Measurements from ENCODE around the gene ASB13.
"Not testable (repeated sequence)": the region's sequence is repeated elsewhere in the genome, so short reads cannot be mapped to it uniquely, and the experiment has no call there.

The ASB13 gene

GRCh38 chr10:5604236-5604925 is 62.0 kb downstream of the ASB13 start:
- no peak for DNase-seq

GRCh38 chr10:5603848-5604170 is 62.6 kb downstream of the ASB13 start:
- DNase-seq: no peak

DNA sequence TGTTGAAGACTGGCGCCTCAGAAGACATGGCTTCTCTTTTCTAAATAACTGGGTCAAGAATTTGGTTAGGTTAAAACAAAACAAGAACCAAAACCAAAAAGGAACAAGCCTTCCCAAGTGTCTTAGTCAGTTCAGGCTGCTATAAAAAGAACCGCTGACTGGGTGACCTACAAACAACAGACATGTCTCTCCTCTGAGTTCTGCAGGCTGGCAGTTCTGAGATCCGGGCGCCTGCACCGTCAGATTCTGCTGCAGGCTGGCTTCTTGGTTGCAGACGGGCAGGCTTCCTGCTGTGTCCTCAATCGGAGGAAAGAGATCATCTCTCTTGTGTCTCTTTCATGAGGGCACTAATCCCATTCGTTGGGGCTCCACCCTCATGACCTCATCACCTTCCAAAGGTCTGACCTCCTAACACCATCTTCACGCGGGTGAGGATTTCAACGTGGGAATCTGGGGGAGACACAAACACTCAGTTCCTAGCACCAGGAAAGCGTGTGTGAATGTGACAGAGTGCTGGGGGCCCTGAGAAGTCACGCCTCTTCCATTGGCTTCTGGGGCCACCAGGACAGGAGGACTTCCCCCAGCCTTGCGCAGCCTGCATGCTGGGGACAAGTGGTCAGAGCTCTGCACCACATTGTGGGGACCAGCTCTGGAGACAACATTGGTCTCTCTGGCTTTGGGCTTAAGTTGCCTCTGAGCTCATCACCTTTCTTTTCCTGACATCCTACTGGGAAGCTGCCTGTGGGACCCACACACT is 63.1 kb downstream of the ASB13 start:
- DNase-seq: no peak

- DNase-seq: no peak
These were observed 64.4 kb downstream of the ASB13 start for GRCh38 chr10:5601826-5602495.

GRCh38 chr10:5600908-5601307 is 65.5 kb downstream of the ASB13 start:
- DNase-seq: no peak

- DNase-seq: no peak
These were observed 66.5 kb downstream of the ASB13 start for GRCh38 chr10:5599613-5600520.

DNA sequence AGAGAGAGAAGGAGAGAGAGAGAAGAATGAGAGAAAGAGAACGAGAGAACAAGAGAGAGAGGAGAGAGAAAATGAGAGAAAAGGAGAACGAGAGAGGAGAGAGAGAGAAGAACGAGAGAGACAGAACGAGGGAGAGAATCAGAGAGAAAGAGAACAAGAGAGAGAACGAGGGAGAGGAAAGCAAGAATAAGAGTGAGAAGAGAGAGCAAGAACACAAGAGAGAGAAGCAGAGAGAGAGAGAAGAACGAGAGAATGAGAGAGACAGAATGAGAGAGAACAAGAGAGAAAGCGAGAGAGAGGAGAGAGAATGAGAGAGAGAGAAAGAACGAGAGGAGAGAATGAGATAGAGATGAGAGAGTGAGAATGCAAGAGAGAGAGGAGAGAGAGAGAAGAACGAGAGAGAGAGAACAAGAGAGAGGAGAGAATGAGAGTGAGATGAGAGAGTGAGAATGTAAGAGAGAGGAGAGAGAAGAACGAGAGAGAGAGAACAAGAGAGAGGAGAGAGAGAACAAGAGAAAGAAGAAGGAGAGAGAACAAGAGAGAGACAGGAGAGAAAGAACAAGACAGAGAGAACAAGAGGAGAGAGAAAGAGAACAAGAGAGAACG is 68.2 kb downstream of the ASB13 start:
- DNase-seq: no peak

DNA sequence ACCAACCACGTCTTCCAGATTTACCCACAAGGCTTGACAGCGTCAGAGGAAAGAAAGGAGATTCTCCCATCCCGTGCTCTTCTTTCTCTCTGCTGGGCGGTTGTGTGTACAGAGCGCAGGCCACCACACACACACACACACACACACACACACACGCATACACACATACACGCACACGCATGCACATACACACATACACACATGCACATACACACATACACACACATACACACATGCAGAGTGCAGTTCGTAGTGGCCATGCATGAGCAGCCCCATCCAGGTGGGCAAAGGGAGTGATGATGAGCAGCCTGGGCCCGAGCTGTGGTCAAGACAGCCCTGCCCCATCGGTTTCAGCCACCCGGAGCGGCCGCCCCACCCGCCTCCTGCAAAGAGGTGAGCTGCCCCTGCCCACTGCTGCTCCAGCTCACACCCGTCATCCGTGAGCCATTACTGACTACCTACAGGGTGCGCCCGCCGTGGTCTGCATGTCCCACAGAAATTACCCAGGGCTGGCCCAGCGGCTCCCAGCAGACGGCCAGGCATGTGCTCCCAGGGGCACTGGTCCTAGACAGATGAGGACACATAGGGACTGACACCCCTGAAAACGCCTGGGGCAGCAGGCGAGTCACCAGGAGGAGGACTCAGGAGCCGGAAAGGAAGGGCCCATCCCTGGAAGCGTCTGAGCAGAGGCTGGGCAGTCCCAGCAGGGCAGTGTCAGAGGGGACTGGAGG is 69.6 kb downstream of the ASB13 start:
- no peak for DNase-seq

- DNase-seq: no peak
These were observed 70.4 kb downstream of the ASB13 start for GRCh38 chr10:5595994-5596471.

- DNase-seq: no peak
These were observed 70.8 kb downstream of the ASB13 start for GRCh38 chr10:5595591-5595990.

DNA sequence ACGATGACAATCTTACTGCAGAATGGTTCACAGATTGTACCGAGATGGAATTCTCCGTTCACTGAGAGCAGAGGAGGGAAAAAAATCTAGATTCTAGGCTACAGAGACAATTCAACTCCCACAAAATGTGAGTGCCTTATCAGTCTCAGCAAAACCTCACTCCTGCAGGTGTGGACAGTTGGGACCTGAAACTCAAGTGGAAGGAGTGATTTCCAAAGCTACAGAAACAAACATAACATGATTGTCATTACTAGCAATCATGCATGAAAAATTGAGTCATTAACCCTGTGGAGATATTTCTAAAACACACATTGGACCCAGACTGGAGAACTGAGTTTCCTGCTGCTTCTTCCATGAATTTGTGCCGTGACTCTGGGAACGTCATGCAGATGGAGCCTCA is 71.3 kb downstream of the ASB13 start:
- no peak for DNase-seq

GRCh38 chr10:5594271-5595049 is 71.9 kb downstream of the ASB13 start:
- DNase-seq: no peak

DNA sequence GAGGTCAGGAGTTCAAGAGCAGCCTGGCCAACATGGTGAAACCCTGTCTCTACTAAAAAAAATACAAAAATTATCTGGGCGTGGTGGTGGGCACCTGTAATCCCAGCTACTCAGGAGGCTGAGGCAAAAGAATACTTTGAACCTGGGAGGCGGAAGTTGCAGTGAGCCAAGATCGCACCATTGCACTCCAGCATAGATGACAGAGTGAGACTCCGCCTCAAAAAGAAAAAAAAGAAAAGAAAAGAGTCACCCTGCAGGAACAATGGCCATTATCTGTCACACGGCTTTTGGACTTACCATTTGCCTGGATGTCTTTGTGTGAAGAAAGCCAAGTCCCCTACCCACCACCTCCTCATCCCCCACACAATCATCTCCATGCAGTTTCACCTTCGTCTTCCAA is 73.0 kb downstream of the ASB13 start:
- DNase-seq: not testable (repeated sequence)

GRCh38 chr10:5592070-5592469 is 74.3 kb downstream of the ASB13 start:
- peak; percentile 31 for DNase-seq

GRCh38 chr10:5591336-5591824 is 75.0 kb downstream of the ASB13 start:
- no peak for DNase-seq

- DNase-seq: no peak
These were observed 75.6 kb downstream of the ASB13 start for GRCh38 chr10:5590816-5591215.

DNA sequence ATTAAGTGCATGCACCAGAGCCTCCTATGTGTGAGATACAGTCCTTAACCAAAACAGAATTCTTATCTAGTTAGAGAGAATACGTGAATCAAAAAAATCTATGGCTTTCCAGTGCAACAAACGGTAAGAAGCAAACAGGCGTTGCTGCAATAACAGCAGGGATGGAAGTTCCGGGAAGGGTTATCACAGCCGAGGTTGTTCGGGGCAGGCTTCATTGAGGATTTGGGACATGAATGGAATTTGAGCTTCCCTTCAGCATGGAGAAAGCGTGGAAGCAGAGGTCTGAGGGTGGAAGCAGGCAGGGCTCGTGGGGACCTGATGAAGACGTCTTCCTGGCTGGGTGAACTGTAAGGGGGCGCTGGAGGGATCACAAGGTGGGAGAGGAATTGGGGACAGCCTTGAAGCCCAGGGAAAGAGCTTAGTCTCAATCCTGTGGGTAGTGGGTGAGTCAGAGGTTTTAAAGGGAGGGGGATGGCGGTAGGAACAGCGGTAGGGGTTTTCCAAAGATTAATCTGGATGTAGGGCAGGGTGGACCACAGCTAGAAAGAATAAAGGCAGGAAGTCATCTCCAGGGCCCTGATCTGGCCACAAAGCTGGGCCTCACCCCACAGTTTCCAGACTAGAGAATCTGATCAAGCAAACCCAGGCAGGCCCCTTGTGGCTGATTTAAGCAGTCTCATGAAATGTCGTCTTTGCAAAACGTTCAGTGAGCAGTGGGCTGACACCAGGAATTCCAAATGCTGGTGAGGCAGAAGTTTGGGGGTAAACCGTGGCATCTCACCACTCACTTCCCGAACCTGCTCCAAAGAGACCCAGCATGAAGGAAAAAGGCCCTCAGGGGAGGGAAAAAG is 76.5 kb downstream of the ASB13 start:
- no peak for DNase-seq

DNA sequence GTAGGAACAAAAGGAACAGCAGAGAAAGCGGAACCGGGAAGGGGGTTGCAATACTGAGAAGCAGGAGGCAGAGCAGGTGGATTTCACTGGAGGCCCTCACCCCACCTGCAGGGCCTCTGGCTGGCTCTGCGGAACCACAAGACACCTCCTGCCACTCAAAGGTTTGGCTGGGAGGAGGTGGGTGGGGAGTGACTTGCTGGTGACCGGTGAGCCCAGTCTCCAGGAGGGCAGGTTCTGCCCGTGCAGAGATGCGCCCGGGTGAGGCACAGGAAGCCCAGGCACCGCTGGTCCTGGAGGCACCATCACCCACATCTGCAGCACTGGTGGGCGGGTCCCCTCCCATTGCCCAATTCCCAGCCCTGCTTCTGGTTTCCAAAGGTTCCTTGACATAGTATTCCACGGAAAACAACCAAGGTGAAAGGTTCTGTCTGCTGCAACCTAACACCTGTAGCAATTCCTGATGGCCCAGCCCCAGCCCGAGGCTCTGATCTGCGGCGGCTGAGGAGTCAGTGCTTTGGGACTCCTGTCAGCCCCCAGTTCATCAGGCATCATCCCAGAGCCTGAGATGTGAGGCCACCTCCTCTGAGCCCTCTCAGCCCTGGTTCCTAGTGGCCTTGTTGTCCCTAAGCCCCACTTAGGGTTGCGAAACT is 77.3 kb downstream of the ASB13 start:
- DNase-seq: no peak
